Activated naive CD8-positive, alpha-beta T cell treated with anti-CD3 and anti-CD28 coated beads, Interleukin-2, amount 50 U/mL, for 16 hours (primary cell): Measurements from ENCODE around the gene UTY.
"Not testable (repeated sequence)": the region's sequence is repeated elsewhere in the genome, so short reads cannot be mapped to it uniquely, and the experiment has no call there.

Experiments used
- DNase-seq: peaks from one replicate; pipeline ENCODE4 v3.0.0-alpha.2; 2020; ENCODE audit warnings: low read depth, low spot score

The UTY gene

DNA sequence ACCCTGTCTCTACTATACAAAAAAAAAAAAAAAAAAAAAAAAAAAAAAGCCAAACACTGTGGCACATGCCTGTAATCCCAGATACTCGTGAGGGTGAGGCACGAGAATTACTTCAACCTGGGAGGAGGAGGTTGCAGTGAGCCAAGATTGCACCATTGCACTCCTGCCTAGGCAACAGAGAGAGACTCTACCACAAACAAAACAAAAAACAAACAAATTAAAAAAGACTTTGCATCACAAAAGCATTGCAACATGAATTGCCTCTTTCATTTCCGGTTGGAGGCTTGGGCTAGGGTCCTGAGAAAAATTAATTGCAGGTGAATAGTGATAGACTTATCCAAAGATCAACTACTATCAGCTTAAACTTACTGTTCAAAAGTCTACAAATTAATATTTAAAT lies 180.4 kb downstream of the UTY start:
- DNase-seq: no peak

DNA sequence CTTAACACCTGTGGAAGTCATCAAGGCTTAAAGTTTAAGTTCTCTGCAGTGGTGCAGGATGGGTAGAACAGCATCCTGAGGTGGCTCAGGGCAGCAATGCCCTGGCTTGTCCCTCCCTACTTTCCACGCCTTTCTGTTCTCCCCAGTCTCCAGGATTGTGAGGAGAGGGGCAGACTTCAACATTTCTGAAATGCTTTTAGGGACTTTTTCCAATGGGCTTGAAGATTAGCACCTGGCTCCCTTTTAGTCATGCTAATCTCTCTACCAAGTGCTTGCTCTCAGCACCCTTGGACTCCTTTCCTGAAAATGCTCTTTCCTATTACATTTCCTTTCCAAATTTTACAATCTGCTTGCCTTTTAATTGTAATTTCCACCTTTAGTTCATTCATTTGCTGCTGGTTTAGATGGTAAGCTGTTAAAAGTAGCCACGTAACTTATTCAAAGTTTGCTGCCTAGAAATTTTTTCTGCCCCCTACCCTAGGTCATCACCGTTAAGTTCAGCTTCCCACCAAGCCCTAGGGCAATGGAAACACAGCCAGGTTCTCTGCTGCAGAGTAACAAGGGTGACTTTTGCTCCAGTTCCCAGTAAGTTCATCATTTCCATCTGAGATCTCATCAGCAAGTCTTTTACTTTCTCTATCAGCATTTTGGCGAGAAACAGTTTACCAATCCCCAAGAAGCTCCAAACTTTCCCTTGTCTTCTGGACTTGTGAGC lies 183.5 kb downstream of the UTY start:
- no peak for DNase-seq

DNA sequence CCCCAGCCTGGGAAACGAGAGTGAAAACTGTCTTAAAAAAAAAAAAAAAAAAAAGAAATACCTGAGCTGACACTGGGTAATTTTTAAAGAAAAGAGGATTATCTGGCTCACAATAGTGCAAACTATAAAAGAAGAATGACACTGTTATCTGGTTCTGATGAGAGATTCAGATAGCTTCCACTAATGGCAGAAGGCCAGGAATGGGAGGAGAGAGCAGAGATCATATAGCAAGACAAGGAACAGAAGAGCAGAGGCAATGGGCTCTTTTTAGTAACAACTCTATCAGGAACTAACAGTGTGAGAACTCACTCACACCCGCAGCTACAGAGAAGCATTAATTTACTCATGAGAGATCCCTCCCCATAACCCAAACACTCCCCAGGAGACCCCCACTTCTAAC lies 184.8 kb downstream of the UTY start:
- no peak for DNase-seq

DNA sequence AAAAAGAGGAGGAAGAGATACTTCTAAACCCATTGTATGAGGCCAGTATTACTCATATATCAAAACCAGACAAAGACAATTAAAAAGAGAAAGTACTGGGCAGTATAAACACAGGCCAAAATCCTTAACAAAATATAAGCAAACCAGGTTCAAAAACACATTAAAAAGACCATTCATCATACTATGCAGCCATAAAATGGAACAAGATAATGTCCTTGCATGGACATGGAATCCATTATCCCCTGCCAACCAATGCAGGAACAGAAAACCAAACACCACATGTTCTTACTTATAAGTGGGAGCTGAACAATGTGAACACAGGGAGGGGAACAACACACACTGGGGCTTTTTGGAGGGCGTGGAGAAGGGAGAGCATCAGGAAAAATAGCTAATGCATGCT lies 188.6 kb downstream of the UTY start:
- DNase-seq: no peak

DNA sequence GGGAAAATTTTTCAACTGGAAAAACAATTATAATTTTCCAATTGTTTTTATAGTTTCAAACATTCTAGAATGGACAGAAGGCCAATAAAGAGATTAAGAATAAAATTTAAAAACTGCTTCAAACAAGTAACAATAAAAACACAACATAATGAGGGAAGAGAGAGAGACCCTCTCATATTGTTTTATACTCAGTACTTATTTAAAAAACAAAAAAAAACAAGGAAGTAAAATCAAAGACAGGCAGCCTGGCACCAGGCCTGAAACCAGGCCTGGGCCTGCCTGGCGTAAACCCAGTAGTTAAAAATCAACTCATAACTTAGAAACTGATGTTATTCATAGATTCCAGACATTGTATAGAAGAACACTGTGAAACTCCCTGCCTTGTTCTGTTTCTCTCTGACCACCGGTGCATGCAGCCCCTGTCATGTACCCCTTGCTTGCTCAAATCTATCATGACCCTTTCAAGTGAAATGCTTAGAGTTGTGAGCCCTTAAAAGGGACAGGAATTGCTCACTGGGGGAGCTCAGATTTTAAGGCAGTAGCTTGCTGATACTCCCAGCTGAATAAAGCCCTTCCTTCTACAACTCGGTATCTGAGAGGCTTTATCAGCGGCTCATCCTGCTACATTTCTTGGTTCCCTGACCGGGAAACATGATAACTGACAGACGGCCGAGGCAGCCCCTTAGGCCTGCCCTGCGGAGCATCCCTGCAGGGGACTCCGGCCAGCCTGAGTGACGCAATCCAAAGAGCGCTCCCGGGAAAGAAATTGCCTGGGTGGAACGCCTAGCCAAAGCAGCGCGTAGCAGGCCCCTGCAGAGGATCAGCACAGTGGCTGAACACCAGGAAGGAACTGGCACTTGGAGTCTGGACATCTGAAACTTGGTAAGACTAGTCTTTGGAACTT lies 197.4 kb downstream of the UTY start:
- DNase-seq: not testable (repeated sequence)

DNA sequence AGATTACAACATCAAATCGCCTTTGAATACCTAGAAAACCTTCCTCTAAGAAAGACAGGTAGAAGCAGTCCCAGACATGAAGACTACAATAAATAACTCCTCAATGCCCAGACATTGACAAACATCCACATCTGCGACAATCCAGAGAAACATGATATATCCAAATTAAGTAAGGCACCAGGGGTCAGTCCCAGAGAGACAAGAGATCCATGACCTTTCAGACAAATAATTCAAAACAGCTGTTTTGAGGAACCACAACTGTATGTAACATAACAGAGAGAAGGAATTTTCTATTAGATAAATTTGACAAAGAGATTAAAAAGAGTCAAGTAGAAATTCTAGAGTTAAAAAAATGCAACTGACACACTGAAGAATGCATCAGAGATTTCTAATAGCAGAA lies 200.3 kb downstream of the UTY start:
- no peak for DNase-seq

DNA sequence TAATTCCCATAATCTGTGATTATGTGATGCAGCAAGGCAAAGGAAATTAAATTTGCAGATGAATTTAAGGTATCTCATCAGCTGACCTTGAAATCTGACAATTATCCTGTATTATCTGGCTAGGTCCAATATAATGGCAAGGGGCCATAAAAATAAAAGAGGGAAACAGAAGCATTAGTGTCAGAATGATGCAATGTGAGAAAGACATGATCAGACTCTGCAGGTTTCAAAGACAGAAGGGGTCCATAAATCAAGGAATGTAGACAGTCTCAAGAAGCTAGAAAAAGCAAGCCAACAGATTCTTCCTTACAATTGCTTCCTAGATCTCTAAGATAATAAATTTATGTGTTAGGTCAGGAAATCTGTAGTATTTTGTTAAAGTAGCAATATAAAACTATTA lies 208.1 kb downstream of the UTY start:
- no peak for DNase-seq

DNA sequence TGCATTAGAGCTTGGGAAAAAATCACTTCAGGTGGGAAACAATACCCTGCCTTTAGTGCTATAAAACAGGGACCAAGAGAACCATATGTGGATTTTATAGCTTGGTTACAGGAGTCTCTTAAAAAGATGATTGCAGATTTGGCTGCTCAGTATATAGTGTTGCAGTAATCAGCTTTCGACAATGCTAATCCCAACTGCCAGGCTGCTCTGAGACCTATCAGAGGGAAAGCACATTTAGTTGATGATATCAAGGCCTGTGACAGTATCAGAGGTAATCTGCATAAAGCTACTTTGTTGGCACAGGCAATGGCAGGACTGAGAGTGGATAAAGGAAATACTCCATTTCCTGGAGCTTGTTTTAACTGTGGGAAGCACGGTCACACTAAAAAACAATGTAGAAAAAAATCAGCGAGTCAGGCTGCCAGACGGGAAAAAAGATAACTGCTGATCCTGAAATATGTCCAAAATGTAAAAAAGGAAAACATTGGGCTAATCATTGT lies 225.8 kb downstream of the UTY start:
- not testable (repeated sequence) for DNase-seq

DNA sequence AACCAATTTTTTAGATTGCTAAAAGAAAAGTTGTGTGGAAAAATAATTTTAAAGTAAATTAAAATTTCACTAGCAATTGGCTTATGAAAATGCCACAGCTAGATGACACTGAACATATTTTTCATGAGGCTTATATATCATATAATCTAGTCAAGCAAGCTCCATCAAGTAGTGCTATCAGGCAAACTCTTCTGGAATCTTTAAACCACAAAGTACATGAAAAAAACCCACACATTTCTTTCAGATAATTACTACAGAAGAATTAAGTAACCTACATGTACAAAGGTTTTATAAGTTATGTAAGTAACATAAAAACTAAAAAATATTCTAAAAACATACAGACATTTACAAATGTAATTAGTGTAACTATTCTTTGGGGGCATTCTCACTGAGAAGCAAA lies 229.4 kb downstream of the UTY start:
- DNase-seq: no peak

DNA sequence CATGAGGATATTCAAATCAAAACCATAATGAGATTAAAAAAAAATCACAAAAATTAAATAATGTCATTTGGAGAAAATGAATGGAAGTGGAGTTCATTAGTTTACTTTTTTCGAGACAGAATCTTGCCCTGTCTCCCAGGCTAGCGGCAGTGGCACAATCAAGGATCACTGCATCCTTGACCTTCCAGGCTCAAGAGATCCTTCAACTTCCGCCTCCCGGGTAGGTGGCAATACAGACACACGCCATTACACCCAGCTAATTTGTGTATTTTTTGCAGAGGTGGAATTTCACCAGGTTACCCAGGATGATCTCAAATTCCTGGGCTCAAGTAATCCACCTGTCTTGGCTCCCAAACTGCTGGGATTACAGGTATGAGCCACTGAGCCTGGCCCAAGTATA lies 236.1 kb downstream of the UTY start:
- DNase-seq: no peak

DNA sequence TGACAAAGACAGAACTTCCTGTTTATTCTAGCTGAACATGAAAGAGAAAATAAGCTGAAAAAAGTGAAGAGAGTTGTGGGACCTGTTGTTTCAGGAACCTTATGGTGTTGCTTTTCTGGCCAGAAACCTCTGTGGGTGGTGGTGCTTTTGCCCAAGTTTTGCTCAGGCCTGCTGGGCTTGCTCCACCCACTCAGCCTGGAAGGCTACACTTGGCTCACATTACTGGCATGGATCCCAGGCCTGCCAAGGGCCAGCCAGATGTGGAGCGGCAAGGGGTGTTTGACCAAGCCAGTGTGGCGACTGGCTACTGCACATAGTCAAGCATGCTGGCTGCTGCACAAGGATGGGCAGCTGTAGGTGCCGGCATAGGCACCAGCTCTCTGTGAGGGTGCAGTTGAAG lies 245.9 kb downstream of the UTY start:
- no peak for DNase-seq

DNA sequence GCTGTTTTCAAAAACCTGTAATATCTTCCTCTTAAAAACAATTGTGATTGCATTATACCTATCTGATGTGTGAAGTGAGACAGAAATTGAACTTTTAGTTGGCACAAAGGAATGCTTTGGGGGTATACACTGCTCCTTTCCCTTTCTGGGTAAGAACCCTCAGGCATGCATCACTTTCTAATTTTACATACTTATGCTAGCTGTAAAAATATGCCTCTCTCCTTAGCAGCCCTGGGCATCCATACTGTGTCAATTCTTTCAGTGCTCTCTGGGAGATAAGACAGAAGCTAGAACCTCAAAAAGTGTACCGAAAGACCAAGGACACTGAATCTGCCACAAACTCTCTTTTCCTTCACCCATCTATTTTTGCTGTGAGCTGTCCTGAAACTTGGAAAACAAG lies 246.7 kb downstream of the UTY start:
- DNase-seq: no peak

DNA sequence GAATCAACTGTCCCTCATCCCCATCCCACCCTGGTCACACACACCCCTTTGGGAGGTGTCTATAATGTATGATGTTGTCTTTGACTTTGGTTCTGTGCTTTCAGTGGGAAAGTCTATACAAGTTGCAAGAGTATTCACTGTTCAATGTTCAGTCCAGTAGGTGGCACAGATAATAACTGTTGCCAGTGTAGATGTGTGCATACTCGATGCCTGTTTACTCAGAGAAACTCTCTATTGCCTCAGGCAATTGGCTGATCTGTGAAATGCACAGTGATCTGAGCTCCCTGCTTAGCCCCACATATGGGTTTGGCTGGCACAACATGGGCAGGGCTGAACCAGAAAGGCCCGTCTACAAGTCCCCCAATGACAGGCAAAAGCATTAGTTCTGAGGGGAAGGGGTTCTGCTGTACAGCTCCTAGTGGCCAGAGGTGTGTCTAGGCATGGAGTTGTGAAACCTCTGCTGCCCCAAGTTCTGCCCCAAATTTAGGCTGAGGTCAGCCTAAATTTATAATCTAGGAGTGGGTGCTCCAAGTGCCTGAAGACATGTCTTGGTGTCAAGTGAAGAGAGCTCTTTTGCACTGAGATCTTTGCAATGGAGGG lies 252.4 kb downstream of the UTY start:
- no peak for DNase-seq

DNA sequence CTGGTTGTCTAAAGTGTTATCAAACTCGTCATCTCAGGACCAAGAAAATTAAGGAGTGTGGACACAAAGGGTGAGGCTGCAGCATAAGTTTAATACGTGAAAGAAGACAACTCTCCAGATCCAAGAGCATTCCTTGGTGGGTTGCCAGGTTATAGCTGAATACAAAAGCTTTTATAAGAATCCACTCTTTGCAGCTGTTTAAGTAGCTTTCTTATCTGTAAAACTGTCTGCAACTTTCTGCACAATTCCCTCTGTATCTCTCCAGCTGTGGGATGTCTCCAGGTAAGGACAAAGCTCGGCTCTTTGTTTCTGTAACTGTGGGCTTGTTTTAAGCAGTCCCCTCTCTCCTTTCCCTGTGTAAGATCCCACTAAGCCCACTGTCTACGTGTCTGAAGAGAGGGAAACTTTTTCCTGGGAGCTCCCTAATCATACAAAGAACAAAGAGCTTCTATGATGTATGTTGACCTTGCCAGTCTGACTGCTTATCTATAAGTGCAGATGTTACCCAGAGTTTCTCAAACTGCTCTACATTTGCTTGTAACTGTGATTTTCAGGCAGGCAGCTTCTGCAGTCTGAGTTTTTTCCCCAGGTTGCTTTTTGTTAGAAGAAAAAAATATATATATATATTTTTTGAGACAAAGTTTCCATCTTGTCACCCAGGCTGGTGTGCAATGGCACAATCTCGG lies 268.7 kb downstream of the UTY start:
- DNase-seq: no peak

DNA sequence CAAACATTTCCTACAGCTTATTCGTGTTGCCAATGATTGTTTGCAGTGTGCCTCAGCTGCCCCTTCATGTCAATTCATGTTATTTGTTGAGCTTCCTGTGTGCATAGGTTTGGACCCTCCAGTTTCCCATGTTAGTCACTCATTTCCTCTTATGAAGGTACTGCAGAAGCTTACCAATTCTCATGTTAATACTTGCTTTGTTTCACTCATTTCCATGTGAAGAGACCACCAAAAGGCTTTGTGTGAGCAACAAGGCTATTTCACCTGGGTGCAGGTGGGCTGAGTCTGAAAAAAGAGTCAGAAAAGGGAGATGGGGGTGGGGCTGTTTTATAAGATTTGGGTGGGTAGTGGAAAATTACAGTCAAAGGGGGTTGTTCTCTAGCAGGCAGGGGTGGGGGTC lies 274.6 kb downstream of the UTY start:
- no peak for DNase-seq
